ENCODE results near the gene COL5A3.

COL5A3 gene

DNA sequence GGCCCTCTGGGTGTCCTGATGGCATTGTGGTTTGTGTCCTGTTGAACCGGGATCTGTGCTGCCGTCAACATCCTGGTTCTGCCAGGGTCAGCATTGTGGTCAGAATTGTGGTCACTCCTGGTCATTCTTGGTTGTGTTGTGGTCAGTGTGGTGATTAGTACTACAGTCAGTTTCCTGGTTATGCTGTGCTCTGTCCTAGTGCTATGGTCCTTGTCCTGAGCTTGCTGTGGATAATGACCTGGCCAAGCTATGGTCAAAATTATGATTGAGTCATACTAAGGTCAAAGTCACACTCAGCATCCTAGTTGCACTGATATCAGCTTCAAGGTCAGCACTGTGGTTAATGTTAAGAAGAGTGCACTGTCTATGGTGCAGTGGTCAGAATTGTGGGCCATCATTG lies 69.5 kb downstream of the COL5A3 start:
- no peaks in the 10 kb centered on the region for H3K36me3 ChIP-seq (ENCODE audit: low read length)
- no peaks in the 10 kb centered on the region for H3K79me2 ChIP-seq (ENCODE audit: insufficient read depth, low read length)
- no peaks in the 10 kb centered on the region for H3F3A ChIP-seq (ENCODE audit: insufficient read depth)
- H2AFZ ChIP-seq (ENCODE audit: low read depth, low read length, severe bottlenecking): no peak overlapping the region
- no peaks in the 10 kb centered on the region for H3K9me2 ChIP-seq (replicated peaks; ENCODE audit: insufficient read depth, low read length)
- H3K4me2 ChIP-seq (ENCODE audit: low read depth, low read length, poor library complexity, severe bottlenecking): no peak overlapping the region
- TF ChIP-seq, protein P1, sequence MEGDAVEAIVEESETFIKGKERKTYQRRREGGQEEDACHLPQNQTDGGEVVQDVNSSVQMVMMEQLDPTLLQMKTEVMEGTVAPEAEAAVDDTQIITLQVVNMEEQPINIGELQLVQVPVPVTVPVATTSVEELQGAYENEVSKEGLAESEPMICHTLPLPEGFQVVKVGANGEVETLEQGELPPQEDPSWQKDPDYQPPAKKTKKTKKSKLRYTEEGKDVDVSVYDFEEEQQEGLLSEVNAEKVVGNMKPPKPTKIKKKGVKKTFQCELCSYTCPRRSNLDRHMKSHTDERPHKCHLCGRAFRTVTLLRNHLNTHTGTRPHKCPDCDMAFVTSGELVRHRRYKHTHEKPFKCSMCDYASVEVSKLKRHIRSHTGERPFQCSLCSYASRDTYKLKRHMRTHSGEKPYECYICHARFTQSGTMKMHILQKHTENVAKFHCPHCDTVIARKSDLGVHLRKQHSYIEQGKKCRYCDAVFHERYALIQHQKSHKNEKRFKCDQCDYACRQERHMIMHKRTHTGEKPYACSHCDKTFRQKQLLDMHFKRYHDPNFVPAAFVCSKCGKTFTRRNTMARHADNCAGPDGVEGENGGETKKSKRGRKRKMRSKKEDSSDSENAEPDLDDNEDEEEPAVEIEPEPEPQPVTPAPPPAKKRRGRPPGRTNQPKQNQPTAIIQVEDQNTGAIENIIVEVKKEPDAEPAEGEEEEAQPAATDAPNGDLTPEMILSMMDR (IDR thresholded peaks at IDR 0.05; ENCODE audit: insufficient read depth, low read length, poor library complexity, severe bottlenecking): no peak
- TF ChIP-seq EZH2phosphoT487 (conservative IDR thresholded peaks at IDR 0.05; ENCODE audit: low read length): no peak
- no peak overlapping the region for H3K4me3 ChIP-seq (ENCODE audit: insufficient read depth, low read length, poor library complexity, severe bottlenecking)
- no peak overlapping the region for H3K9ac ChIP-seq (ENCODE audit: low read length)
- no peak overlapping the region for H3K27ac ChIP-seq (ENCODE audit: low read depth, low read length)
- H4K20me1 ChIP-seq (ENCODE audit: low read depth, low read length): no peaks in the 10 kb centered on the region
- no peaks in the 10 kb centered on the region for H3K27me3 ChIP-seq (ENCODE audit: low read length)
- H3K9me3 ChIP-seq (ENCODE audit: insufficient read depth, low read length): peaks cover 12% of the 10 kb centered on the region; the same call in 1 of the 2 replicates

DNA sequence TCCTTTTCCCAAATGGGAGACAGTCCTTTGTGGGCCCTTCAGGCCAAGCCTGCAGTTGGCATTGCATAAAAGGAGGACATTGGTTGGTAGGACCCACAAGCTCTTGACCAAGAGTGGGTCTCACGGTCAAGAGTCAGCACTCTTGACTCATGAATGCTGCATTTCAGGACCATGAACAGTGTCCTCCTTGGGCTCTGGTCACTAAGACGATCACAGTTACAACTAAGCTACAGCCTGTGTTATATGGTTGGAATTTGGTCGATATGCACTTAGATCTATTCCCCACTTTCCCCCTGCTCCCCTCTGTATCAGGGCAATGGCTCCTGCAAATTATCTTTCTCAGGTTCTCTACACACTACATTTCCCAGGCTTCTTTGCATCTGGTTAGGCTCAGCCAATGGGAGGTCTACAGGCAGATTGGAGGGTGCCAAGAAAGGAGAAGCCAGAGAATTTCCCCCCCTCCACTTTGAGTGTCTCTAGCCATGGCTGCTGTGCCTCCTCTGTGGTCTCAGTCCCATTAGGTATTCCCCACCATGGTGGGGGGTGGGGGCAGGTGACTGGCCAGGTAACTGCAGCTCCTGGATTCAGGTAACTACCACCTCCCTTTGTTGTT lies 70.9 kb downstream of the COL5A3 start:
- no peaks in the 10 kb centered on the region for H3F3A ChIP-seq (ENCODE audit: insufficient read depth)
- no peaks in the 10 kb centered on the region for H3K9me2 ChIP-seq (replicated peaks; ENCODE audit: insufficient read depth, low read length)
- H3K4me2 ChIP-seq (ENCODE audit: low read depth, low read length, poor library complexity, severe bottlenecking): no peak overlapping the region
- H4K20me1 ChIP-seq (ENCODE audit: low read depth, low read length): no peaks in the 10 kb centered on the region
- H3K79me2 ChIP-seq (ENCODE audit: insufficient read depth, low read length): no peaks in the 10 kb centered on the region
- H3K27ac ChIP-seq (ENCODE audit: low read depth, low read length): no peak overlapping the region
- no peak overlapping the region for H3K4me3 ChIP-seq (ENCODE audit: insufficient read depth, low read length, poor library complexity, severe bottlenecking)
- H3K9me3 ChIP-seq (ENCODE audit: insufficient read depth, low read length): peaks cover 12% of the 10 kb centered on the region; the same call in 1 of the 2 replicates
- H3K36me3 ChIP-seq (ENCODE audit: low read length): no peaks in the 10 kb centered on the region
- H3K27me3 ChIP-seq (ENCODE audit: low read length): no peaks in the 10 kb centered on the region
- no peak for TF ChIP-seq EZH2phosphoT487 (conservative IDR thresholded peaks at IDR 0.05; ENCODE audit: low read length)
- TF ChIP-seq, protein P1 (IDR thresholded peaks at IDR 0.05; ENCODE audit: insufficient read depth, low read length, poor library complexity, severe bottlenecking): no peak
- no peak overlapping the region for H3K9ac ChIP-seq (ENCODE audit: low read length)
- no peak overlapping the region for H2AFZ ChIP-seq (ENCODE audit: low read depth, low read length, severe bottlenecking)

DNA sequence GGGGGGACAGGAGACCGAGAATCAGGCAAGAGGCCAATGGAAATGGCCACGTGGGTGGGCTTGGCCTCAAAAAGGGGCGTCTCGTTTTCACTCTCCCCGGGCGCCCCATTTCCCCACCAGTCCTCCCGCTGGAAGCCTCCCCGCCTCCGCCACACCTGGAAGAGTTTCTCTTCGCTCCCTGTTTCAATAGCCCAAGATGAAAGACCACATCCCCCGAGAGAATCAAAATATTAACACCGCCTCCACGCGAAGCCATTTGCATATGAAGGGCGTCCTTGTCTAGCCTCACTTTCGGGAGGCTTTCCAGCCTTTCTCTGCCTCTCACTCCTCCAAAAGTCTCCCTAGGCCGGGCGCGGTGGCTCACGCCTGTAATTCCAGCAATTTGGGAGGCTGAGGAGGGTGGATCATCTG lies 73.3 kb downstream of the COL5A3 start:
- Histone ChIP-seq H3K79me2 (ENCODE audit: insufficient read depth, low read length) (no peaks in the 10 kb centered on the region), H2AFZ (ENCODE audit: low read depth, low read length, severe bottlenecking) (no peak overlapping the region), H3K4me2 (ENCODE audit: low read depth, low read length, poor library complexity, severe bottlenecking) (no peak overlapping the region), H4K20me1 (ENCODE audit: low read depth, low read length) (no peaks in the 10 kb centered on the region), H3K4me3 (ENCODE audit: insufficient read depth, low read length, poor library complexity, severe bottlenecking) (no peak overlapping the region), H3K27me3 (ENCODE audit: low read length) (no peaks in the 10 kb centered on the region), H3K36me3 (ENCODE audit: low read length) (no peaks in the 10 kb centered on the region), H3F3A (ENCODE audit: insufficient read depth) (no peaks in the 10 kb centered on the region), H3K27ac (ENCODE audit: low read depth, low read length) (no peak overlapping the region), H3K9me2 (replicated peaks; ENCODE audit: insufficient read depth, low read length) (no peaks in the 10 kb centered on the region), H3K9ac (ENCODE audit: low read length) (no peak overlapping the region), H3K9me3 (ENCODE audit: insufficient read depth, low read length) (peaks cover 6% of the 10 kb centered on the region; the same call in 1 of the 2 replicates)
- TF ChIP-seq EZH2phosphoT487 (conservative IDR thresholded peaks at IDR 0.05; ENCODE audit: low read length): no peak
- TF ChIP-seq, protein P1 (IDR thresholded peaks at IDR 0.05; ENCODE audit: insufficient read depth, low read length, poor library complexity, severe bottlenecking): no peak

Data from SU-DHL-6 (cell line).